ENCODE data around the gene ATP2C2. TPM values are rescaled to one million over a fixed set of nuclear protein-coding genes. Genes with fewer than 3 reads are reported as not detected.

Gene ATP2C2
- total RNA-seq, 2 experiments from 2014 or later: not detected

GRCh38 chr16:84499638-84500037, 131.3 kb downstream of the ATP2C2 start:
- DNase-seq: no peak
- Mint-ChIP-seq H3K27ac (no peak overlapping the region), H3K4me3 (no peak overlapping the region), H3K27me3 (no peaks in the 10 kb centered on the region), H3K36me3 (peaks cover 12% of the 10 kb centered on the region), H3K9me3 (no peaks in the 10 kb centered on the region), H3K4me1 (peaks cover 9% of the 10 kb centered on the region)

GRCh38 chr16:84500531-84500930, 132.2 kb downstream of the ATP2C2 start:
- Mint-ChIP-seq H3K4me1 (peaks cover 14% of the 10 kb centered on the region), H3K27ac (no peak overlapping the region), H3K27me3 (no peaks in the 10 kb centered on the region), H3K36me3 (peaks cover 12% of the 10 kb centered on the region), H3K9me3 (no peaks in the 10 kb centered on the region), H3K4me3 (no peak overlapping the region)
- no peak for DNase-seq

GRCh38 chr16:84501077-84501735, 132.9 kb downstream of the ATP2C2 start:
- no peak for DNase-seq
- H3K4me3 Mint-ChIP-seq: no peak overlapping the region
- no peaks in the 10 kb centered on the region for H3K9me3 Mint-ChIP-seq
- H3K4me1 Mint-ChIP-seq: peaks cover 19% of the 10 kb centered on the region
- no peak overlapping the region for H3K27ac Mint-ChIP-seq
- H3K36me3 Mint-ChIP-seq: peaks cover 10% of the 10 kb centered on the region
- H3K27me3 Mint-ChIP-seq: no peaks in the 10 kb centered on the region

GRCh38 chr16:84502075-84502474, 133.7 kb downstream of the ATP2C2 start:
- H3K4me1 Mint-ChIP-seq: peaks cover 24% of the 10 kb centered on the region
- DNase-seq: no peak
- no peak overlapping the region for H3K4me3 Mint-ChIP-seq
- peaks cover 5% of the 10 kb centered on the region for H3K36me3 Mint-ChIP-seq
- H3K9me3 Mint-ChIP-seq: no peaks in the 10 kb centered on the region
- H3K27ac Mint-ChIP-seq: no peak overlapping the region
- no peaks in the 10 kb centered on the region for H3K27me3 Mint-ChIP-seq

- DNase-seq: no peak
- Mint-ChIP-seq H3K4me1 (peaks cover 26% of the 10 kb centered on the region), H3K9me3 (no peaks in the 10 kb centered on the region), H3K36me3 (peaks cover 5% of the 10 kb centered on the region), H3K27ac (no peak overlapping the region), H3K4me3 (no peak overlapping the region), H3K27me3 (no peaks in the 10 kb centered on the region)
Measured at GRCh38 chr16:84502581-84502980, 134.2 kb downstream of the ATP2C2 start.

GRCh38 chr16:84503751-84504395, 135.5 kb downstream of the ATP2C2 start:
- Mint-ChIP-seq H3K9me3 (no peaks in the 10 kb centered on the region), H3K36me3 (peaks cover 5% of the 10 kb centered on the region), H3K27me3 (no peaks in the 10 kb centered on the region), H3K4me3 (peak overlapping the region; percentile 93), H3K27ac (no peak overlapping the region), H3K4me1 (peaks cover 37% of the 10 kb centered on the region)
- no peak for DNase-seq

GRCh38 chr16:84504420-84505248, 136.3 kb downstream of the ATP2C2 start, which contains the start of gene MEAK7:
MEAK7 (minus strand) TSS chr16:84504659; CDS start chr16:84498086, 6,573 bp downstream.
- Mint-ChIP-seq H3K4me1 (peaks cover 40% of the 10 kb centered on the region), H3K4me3 (peak within 1 kb of the TSS; percentile 93), H3K9me3 (no peaks in the 10 kb centered on the region), H3K27ac (peak within 1 kb of the TSS; percentile 93), H3K27me3 (no peaks in the 10 kb centered on the region), H3K36me3 (peaks cover 5% of the 10 kb centered on the region)
- DNase-seq: peak; percentile 99

GRCh38 chr16:84505249-84506187, 137.2 kb downstream of the ATP2C2 start:
- H3K4me3 Mint-ChIP-seq: peak overlapping the region; percentile 93
- H3K27ac Mint-ChIP-seq: peak overlapping the region; percentile 93
- H3K4me1 Mint-ChIP-seq: peaks cover 40% of the 10 kb centered on the region
- H3K36me3 Mint-ChIP-seq: peaks cover 5% of the 10 kb centered on the region
- DNase-seq: no peak
- no peaks in the 10 kb centered on the region for H3K9me3 Mint-ChIP-seq
- no peaks in the 10 kb centered on the region for H3K27me3 Mint-ChIP-seq

- no peaks in the 10 kb centered on the region for H3K27me3 Mint-ChIP-seq
- no peaks in the 10 kb centered on the region for H3K9me3 Mint-ChIP-seq
- H3K27ac Mint-ChIP-seq: peak overlapping the region; percentile 48
- H3K4me3 Mint-ChIP-seq: peak overlapping the region; percentile 35
- H3K4me1 Mint-ChIP-seq: peaks cover 54% of the 10 kb centered on the region
- DNase-seq: no peak
- H3K36me3 Mint-ChIP-seq: peaks cover 5% of the 10 kb centered on the region
Measured at GRCh38 chr16:84507011-84507982, 139.0 kb downstream of the ATP2C2 start.

GRCh38 chr16:84508502-84508901, 140.2 kb downstream of the ATP2C2 start:
- no peak for DNase-seq
- H3K27ac Mint-ChIP-seq: peak overlapping the region; percentile 13
- peak overlapping the region; percentile 22 for H3K4me3 Mint-ChIP-seq
- peaks cover 11% of the 10 kb centered on the region for H3K36me3 Mint-ChIP-seq
- H3K27me3 Mint-ChIP-seq: no peaks in the 10 kb centered on the region
- H3K4me1 Mint-ChIP-seq: peaks cover 57% of the 10 kb centered on the region
- H3K9me3 Mint-ChIP-seq: no peaks in the 10 kb centered on the region

GRCh38 chr16:84509032-84509950, 141.0 kb downstream of the ATP2C2 start:
- Mint-ChIP-seq H3K9me3 (no peaks in the 10 kb centered on the region), H3K4me3 (no peak overlapping the region), H3K27me3 (no peaks in the 10 kb centered on the region), H3K27ac (no peak overlapping the region), H3K4me1 (peaks cover 61% of the 10 kb centered on the region), H3K36me3 (peaks cover 12% of the 10 kb centered on the region)
- no peak for DNase-seq

GRCh38 chr16:84511180-84511800, 143.0 kb downstream of the ATP2C2 start:
- peaks cover 9% of the 10 kb centered on the region for H3K36me3 Mint-ChIP-seq
- H3K27ac Mint-ChIP-seq: peak overlapping the region; percentile 70
- H3K4me3 Mint-ChIP-seq: peak overlapping the region; percentile 29
- H3K27me3 Mint-ChIP-seq: no peaks in the 10 kb centered on the region
- H3K9me3 Mint-ChIP-seq: no peaks in the 10 kb centered on the region
- peaks cover 67% of the 10 kb centered on the region for H3K4me1 Mint-ChIP-seq
- peak; percentile 81 for DNase-seq

Data from activated naive CD8-positive, alpha-beta T cell treated with anti-CD3 and anti-CD28 coated beads for 36 hours (primary cell).